OCI-LY1 (cell line): ENCODE data around the gene DFFB.

Experiments
- H2AFZ ChIP-seq: fragments of 200-600 bp; sonication (generic), shearing (Covaris generic); 2 replicates; pipeline ENCODE4 v1.6.0; 2014; ENCODE audit warnings: antibody characterized with exemption, mild to moderate bottlenecking, low read length
- H3F3A ChIP-seq: fragments of 200-600 bp; sonication (generic), shearing (Covaris generic); 2 replicates; pipeline ENCODE4 v1.6.0; 2014; ENCODE audit warnings: mild to moderate bottlenecking, antibody characterized with exemption, low read length, moderate library complexity; ENCODE audit not compliant: insufficient read depth
- H3K27ac ChIP-seq: fragments of 200-600 bp; sonication (generic); 2 replicates; pipeline ENCODE4 v1.5.1; 2014; ENCODE audit warnings: low read length, mixed run types, mild to moderate bottlenecking, low read depth; ENCODE audit not compliant: poor library complexity, severe bottlenecking
- H3K27me3 ChIP-seq: fragments of 200-600 bp; sonication (generic); 2 replicates; pipeline ENCODE4 v1.6.0; 2014; ENCODE audit warnings: antibody characterized with exemption, mild to moderate bottlenecking, low read length, moderate library complexity; ENCODE audit not compliant: insufficient read depth
- H3K36me3 ChIP-seq: fragments of 200-600 bp; sonication (generic); 2 replicates; pipeline ENCODE4 v1.6.1; 2014; ENCODE audit warnings: mild to moderate bottlenecking, antibody characterized with exemption, low read length, moderate library complexity, mixed read lengths; ENCODE audit not compliant: insufficient read depth
- H3K4me1 ChIP-seq: fragments of 200-600 bp; sonication (generic); 2 replicates; pipeline ENCODE4 v1.5.1; 2014; ENCODE audit warnings: mild to moderate bottlenecking, low read length, moderate library complexity; ENCODE audit not compliant: insufficient read depth, severe bottlenecking
- H3K4me2 ChIP-seq: fragments of 200-600 bp; sonication (generic), shearing (Covaris generic); 2 replicates; pipeline ENCODE4 v1.6.1; 2014; ENCODE audit warnings: low read length
- H3K4me3 ChIP-seq: fragments of 200-600 bp; sonication (generic); 2 replicates; pipeline ENCODE4 v1.5.1; 2014; ENCODE audit warnings: low read length, low read depth, mild to moderate bottlenecking, mixed read lengths; ENCODE audit not compliant: poor library complexity, severe bottlenecking
- H3K79me2 ChIP-seq: fragments of 200-600 bp; shearing (Covaris generic); 2 replicates; pipeline ENCODE4 v1.6.1; 2016; ENCODE audit warnings: mixed run types, low read length, mixed read lengths; ENCODE audit not compliant: insufficient read depth
- H3K9ac ChIP-seq: fragments of 200-600 bp; sonication (generic), shearing (Covaris generic); 2 replicates; pipeline ENCODE4 v1.6.1; 2014; ENCODE audit warnings: mild to moderate bottlenecking, low read length, mixed read lengths
- H3K9me2 ChIP-seq: fragments of 200-600 bp; sonication (generic), shearing (Covaris generic); 2 replicates; pipeline ENCODE4 v1.6.1; 2014; ENCODE audit warnings: low read depth, mild to moderate bottlenecking, low read length, mixed read lengths
- H3K9me3 ChIP-seq: fragments of 200-600 bp; shearing (Covaris generic); 2 replicates; pipeline ENCODE4 v1.6.1; 2014; ENCODE audit warnings: low read length, mixed read lengths
- H4K20me1 ChIP-seq: fragments of 200-600 bp; sonication (generic), shearing (Covaris generic); 2 replicates; pipeline ENCODE4 v1.6.0; 2016; ENCODE audit warnings: mild to moderate bottlenecking, low read length; ENCODE audit not compliant: insufficient read depth
- CTCF ChIP-seq: fragments of 200-600 bp; sonication (generic), shearing (Covaris generic); IDR thresholded peaks from 2 replicates; pipeline ENCODE4 v1.5.1; 2017; ENCODE audit warnings: mild to moderate bottlenecking, antibody characterized with exemption, low read length, moderate library complexity, mixed read lengths
- EZH2 ChIP-seq: fragments of 200-600 bp; sonication (generic), shearing (Covaris generic); IDR thresholded peaks from 2 replicates; pipeline ENCODE4 v1.8.0; 2017; ENCODE audit warnings: borderline replicate concordance, mixed run types, mild to moderate bottlenecking, antibody characterized with exemption, low read length, moderate library complexity, mixed read lengths

Gene DFFB

GRCh38 chr1:3932156-3932919, 75.1 kb downstream of the DFFB start:
- Histone ChIP-seq H4K20me1 (no peaks in the 10 kb centered on the region), H3K9ac (no peak overlapping the region), H3K27ac (no peak overlapping the region), H2AFZ (no peak overlapping the region), H3K36me3 (no peaks in the 10 kb centered on the region), H3F3A (no peaks in the 10 kb centered on the region), H3K79me2 (no peaks in the 10 kb centered on the region), H3K9me3 (peaks cover 3% of the 10 kb centered on the region; the same call in 1 of the 2 replicates), H3K9me2 (no peaks in the 10 kb centered on the region), H3K4me2 (no peak overlapping the region), H3K4me1 (peaks cover 13% of the 10 kb centered on the region), H3K27me3 (no peaks in the 10 kb centered on the region; the same call in 1 of the 2 replicates), H3K4me3 (no peak overlapping the region)
- TF ChIP-seq EZH2: no peak
- no peak for TF ChIP-seq CTCF
